ENCODE results near the gene PEMT.
"Not testable (repeated sequence)": the region's sequence is repeated elsewhere in the genome, so short reads cannot be mapped to it uniquely, and the experiment has no call there.

The PEMT gene

DNA sequence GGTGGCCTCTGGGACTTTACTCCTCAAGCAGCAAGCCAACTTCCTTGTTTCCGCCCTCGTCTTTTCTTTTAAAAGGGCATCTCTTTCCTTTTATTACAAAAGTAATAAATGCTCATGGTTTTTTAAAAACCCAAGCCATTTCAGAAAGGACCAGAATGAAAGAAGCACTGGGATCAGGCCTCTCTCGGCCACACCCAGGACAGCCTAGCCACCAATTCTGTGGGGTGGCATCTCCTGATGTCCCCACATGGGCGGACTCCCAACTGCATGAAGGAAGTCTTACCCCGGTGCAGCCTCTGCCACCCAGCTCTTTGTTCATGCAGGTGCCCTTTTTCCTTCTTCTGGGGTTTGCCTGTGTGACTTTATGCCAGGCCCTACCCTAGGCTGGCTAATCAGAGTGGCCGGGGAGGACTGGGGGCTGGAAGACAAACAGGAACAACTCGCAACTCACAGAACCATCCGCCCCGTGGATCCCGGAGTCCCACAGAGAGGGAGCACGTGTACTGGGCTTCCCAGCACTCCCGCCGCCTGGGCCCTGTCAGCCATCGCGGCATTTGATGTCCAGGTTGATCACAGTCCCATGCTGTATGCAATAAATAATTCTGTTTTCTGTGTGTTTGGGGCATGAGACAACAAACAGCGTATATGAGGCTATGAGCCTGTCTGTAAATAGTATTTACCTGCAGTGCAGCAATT is 92.8 kb downstream of the PEMT start:
- DNase-seq = no peak

DNA sequence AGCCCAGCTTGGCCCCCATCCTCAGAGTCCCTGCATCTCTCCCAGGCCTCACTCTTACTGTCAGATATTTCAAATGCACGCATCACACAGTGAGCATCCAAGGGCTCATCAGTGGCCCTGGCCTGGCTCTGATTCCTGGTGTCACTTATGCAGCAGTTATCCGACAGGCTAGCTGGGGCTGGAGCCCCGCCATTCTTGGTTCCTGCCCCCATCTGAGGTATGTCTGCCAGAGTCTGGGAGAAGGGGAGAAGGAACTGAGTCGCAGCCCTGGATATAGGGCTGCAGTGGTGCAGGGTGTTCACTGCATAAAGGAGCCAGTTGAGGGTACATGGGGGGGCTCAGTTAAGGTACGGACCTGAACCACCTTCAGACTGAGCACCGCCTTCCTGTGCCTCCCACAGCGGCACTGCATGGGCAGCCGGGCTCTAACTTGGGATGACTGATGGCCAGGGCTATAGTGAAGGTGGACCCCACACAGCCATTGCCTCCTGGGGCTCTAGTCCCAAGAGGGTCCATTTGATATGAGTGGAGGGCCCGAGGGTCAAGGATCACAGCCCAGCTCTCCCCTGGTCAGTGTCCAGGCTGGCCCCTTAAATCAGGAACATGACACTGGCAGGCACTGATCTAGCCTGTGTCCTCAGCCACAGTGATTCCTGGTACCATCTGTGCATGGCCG is 93.5 kb downstream of the PEMT start:
- no peak for DNase-seq

DNA sequence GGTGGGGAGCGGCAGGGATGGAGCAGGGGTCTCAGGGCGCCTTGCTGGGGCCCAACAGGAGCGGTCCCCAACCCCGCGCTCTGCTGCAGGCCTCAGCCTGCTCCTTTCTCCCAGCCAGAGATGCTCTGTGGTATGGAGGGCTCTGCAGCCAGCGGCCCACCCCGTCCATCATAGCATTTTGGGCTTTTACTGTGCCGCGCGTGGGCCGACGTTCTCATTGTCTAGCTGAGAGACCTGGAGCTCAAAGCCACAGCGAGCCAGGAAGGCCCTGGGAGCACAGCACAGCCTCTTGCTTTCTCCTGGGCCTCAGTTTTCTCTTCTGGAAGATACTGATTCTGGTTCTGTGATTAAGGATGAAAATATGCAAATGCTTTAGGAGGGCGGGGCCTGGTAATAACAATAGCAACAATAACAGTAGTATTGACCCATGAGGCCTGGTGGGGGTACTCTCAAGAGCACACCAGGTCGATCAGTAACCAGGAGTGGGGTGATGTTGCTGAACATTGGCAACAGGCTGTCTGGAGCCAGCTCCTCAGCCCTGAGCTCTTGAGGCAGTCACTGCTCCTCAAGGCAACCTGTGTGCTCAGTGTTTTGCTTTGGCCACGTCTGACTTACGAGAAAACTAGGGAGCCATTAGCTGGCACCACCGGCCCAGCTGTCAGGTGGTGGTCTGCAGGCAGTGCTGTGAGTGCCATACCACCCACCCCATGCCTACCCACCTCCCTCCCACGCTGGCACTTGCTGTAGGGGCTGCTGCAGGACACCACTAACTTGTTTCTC is 94.3 kb downstream of the PEMT start:
- DNase-seq = no peak

- DNase-seq = peak; percentile 88
Measured at GRCh38 chr17:17496189-17497064, 95.1 kb downstream of the PEMT start, which contains the start of gene RASD1. RASD1 (minus strand) TSS chr17:17496395; CDS start chr17:17496181, 214 bp downstream.

GRCh38 chr17:17495536-17496188 is 95.8 kb downstream of the PEMT start:
- DNase-seq = peak; percentile 48

- peak; percentile 43 for DNase-seq
Measured at GRCh38 chr17:17494870-17495535, 96.5 kb downstream of the PEMT start.

GRCh38 chr17:17494499-17494869 is 97.0 kb downstream of the PEMT start:
- no peak for DNase-seq

GRCh38 chr17:17493986-17494466 is 97.5 kb downstream of the PEMT start:
- DNase-seq = no peak

DNA sequence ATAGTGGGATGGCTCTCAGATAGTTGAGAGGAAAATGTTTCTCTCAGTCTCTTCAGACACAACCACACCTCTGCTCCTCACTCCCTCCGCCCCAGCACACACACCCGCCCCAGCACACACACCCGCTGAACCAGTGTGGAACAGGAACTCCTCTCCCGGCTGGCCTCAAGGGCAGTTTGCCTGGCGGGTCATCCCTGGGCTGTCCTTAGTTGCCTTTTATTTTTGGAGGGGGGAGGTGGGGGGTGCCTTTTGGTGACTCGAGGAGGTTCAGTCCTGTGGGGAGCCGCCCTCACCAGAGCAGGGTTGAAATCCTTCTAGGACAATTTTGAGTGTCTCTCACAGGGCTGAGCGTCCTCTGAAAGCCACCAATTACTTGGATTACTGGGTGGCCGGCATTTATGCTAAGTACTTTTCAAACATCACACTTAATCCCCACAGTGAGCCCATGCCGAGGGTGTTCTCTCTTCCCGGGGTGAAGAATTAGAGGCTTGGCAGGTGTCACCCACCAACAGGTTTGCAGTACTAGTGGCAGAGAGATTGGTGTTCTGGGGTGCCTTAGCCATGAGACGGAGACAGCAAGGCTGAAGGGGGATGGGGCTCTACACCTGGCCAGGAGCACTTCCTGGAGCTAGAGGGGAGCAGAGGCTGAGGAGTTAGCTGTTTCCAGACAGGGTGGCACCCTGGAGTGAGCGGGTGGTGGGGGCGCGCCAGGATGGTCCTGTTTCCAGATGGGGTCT is 98.1 kb downstream of the PEMT start:
- DNase-seq = no peak

GRCh38 chr17:17492571-17492970 is 98.9 kb downstream of the PEMT start:
- DNase-seq = no peak

GRCh38 chr17:17492085-17492484 is 99.4 kb downstream of the PEMT start:
- DNase-seq = no peak

GRCh38 chr17:17491546-17491988 is 99.9 kb downstream of the PEMT start:
- no peak for DNase-seq

DNA sequence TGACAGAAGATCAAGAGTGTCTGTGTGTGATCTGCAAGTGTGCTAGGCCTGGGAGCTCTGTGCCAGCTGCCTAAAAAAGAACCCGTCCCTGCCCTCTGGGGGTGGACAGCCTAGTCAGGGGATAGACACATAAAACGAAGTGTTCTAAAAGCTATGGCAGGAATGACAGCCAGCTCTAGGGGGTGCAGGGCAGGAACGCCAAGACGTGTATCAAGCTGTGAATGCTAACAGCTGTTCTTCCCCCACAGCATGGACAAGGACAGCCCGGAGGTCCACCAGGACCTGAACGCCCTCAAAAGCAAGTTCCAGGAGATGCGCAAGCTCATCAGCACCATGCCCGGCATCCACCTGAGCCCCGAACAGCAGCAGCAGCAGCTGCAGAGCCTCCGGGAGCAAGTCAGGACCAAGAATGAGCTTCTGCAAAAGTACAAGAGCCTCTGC is 100.5 kb downstream of the PEMT start:
- DNase-seq = no peak

GRCh38 chr17:17487998-17488397 is 103.5 kb downstream of the PEMT start:
- DNase-seq = no peak

DNA sequence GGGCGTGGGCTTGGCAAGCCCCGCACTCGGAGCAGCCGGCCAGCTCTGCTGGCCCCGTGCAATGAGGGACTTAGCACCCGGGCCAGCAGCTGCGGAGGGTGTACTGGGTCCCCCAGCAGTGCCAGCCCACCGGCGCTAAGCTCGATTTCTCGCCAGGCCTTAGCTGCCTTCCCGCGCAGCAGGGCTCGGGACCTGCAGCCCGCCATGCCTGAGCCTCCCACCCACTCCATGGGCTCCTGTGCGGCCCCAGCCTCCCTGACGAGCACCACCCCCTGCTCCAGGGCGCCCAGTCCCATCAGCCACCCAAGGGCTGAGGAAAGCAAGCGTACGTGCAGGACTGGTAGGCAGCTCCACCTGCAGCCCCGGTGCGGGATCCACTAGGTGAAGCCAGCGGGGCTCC is 105.1 kb downstream of the PEMT start:
- not testable (repeated sequence) for DNase-seq

DNA sequence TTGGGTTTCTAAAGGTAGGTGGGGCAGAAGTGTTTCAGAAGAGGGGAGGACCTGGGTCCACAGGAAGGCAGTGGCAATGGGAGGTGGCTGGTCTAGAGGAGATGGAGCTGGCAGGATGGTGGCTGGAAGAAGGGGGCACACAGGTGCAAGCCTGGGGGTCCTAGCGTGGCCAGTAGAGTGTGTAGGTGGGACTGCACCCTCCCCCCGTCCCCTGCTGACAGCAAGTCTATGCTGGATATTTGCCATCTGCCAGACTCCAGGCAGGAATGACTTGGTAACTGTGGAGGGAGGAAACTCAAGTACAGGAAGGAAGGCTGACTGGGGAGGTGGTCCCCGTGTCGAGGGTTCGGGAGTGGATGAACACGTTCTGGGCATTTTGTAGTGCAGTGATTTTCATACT is 106.1 kb downstream of the PEMT start:
- DNase-seq = no peak

GRCh38 chr17:17484451-17484899 is 107.0 kb downstream of the PEMT start:
- peak; percentile 70 for DNase-seq

DNA sequence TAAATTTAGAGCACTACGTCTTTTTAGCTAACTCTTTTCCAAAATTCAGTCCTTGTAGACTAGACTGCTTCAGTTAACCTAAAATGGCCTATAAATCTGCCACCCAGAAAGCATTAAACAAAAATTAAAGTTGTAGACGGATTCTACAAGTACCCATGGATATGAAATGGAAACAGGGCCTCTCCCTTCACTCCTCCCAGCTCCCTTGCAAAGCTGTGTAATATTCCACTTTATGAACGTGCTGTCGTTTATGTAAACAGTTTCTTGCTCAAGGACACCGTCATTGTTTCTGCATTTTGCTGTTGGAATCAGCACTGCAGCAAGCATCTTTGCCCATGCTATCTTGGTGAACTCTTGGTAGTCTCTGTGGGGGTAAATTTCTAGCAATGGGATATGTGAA is 109.6 kb downstream of the PEMT start:
- DNase-seq = no peak

DNA sequence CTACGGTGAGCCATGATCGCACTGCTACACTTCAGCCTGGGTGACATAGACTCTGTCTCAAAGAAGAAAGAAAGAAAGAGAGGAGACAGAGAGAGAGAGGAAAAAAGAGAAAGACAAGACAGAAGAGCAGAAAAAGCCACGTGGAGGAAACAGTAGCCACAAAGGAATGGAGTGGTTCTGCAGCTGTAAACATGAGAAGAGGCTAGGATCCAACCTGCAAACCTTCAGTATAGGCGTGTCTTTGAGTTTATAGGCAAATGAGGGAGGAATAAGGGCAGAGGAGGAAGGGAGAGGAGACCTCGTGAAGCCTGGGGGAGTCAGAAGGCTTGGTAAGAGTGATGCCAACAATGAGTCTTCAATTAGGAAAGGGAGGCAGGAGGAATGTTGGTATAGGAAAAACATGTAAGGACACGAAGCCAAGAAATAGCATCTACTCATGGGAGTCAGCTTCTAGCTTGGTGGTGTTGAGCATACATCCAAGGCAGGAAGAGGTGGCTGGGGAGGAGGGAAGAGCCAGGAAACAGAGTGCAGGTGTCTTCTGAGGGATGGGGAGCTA is 110.8 kb downstream of the PEMT start:
- no peak for DNase-seq

GRCh38 chr17:17479209-17479608 is 112.3 kb downstream of the PEMT start:
- no peak for DNase-seq
